SK-N-SH treated with all-trans-retinoic acid at 6 μM for 48 hours (cell line): ENCODE measurements around the gene AP2A2.

Experiments
- ATAC-seq: fragments of 200-7000 bp; cut with Tn5 transposase; 3 replicates; pipeline ENCODE4 v1.9.1; 2020; ENCODE audit warnings: mild to moderate bottlenecking, moderate library complexity
- ARNTL ChIP-seq: fragments of 450-650 bp; formaldehyde crosslinking; IDR thresholded peaks from 2 replicates; pipeline ENCODE4 v1.5.0; 2020; ENCODE audit warnings: low read depth, mild to moderate bottlenecking, moderate library complexity, borderline replicate concordance
- BACH2 ChIP-seq: fragments of 250-450 bp; sonication (Bioruptor Pico); IDR thresholded peaks from 2 replicates; pipeline ENCODE4 v1.9.0; 2021; ENCODE audit warnings: mild to moderate bottlenecking, borderline replicate concordance
- CREB5 ChIP-seq: fragments of 250-450 bp; sonication (Bioruptor Pico); IDR thresholded peaks from 2 replicates; pipeline ENCODE4 v1.5.1; 2020; ENCODE audit warnings: low read depth, mild to moderate bottlenecking, moderate library complexity
- CSDC2 ChIP-seq: fragments of 250-450 bp; sonication (Bioruptor Pico); IDR thresholded peaks from 2 replicates; pipeline ENCODE4 v1.5.0; 2020; ENCODE audit warnings: mild to moderate bottlenecking, moderate library complexity
- ESRRG ChIP-seq: fragments of 250-450 bp; sonication (Bioruptor Pico); IDR thresholded peaks from 2 replicates; pipeline ENCODE4 v1.6.1; 2021; ENCODE audit warnings: mild to moderate bottlenecking
- GLIS3 ChIP-seq: fragments of 250-450 bp; sonication (Bioruptor Pico); IDR thresholded peaks from 2 replicates; pipeline ENCODE4 v1.5.0; 2020; ENCODE audit warnings: mild to moderate bottlenecking, moderate library complexity
- ISL1 ChIP-seq: fragments of 250-450 bp; sonication (Bioruptor Pico); IDR thresholded peaks from 2 replicates; pipeline ENCODE4 v2.1.2; 2022; ENCODE audit warnings: mild to moderate bottlenecking, moderate library complexity
- PATZ1 ChIP-seq: fragments of 250-450 bp; sonication (Bioruptor Pico); IDR thresholded peaks from 2 replicates; pipeline ENCODE4 v1.8.0; 2020; ENCODE audit warnings: mild to moderate bottlenecking, moderate library complexity, borderline replicate concordance
- POU6F1 ChIP-seq: fragments of 250-450 bp; sonication (Bioruptor Pico); IDR thresholded peaks from 2 replicates; pipeline ENCODE4 v1.8.0; 2021; ENCODE audit warnings: low read depth, mild to moderate bottlenecking, moderate library complexity, borderline replicate concordance
- PPARA ChIP-seq: fragments of 250-450 bp; sonication (Bioruptor Pico); IDR thresholded peaks from 2 replicates; pipeline ENCODE4 v1.5.0; 2020; ENCODE audit warnings: mild to moderate bottlenecking, borderline replicate concordance
- SNAI2 ChIP-seq: fragments of 250-450 bp; sonication (Bioruptor Pico); IDR thresholded peaks from 2 replicates; pipeline ENCODE4 v1.5.0; 2020; ENCODE audit warnings: mild to moderate bottlenecking, moderate library complexity
- TOX ChIP-seq: fragments of 250-450 bp; sonication (Bioruptor Pico); IDR thresholded peaks from 2 replicates; pipeline ENCODE4 v1.8.0; 2021; ENCODE audit warnings: mild to moderate bottlenecking, moderate library complexity, borderline replicate concordance
- TSHZ2 ChIP-seq: fragments of 250-450 bp; sonication (Bioruptor Pico); IDR thresholded peaks from 2 replicates; pipeline ENCODE4 v1.5.0; 2020; ENCODE audit warnings: mild to moderate bottlenecking, moderate library complexity
- ZC3H10 ChIP-seq: fragments of 250-450 bp; sonication (Bioruptor Pico); IDR thresholded peaks from 2 replicates; pipeline ENCODE4 v1.5.1; 2021; ENCODE audit warnings: mild to moderate bottlenecking, moderate library complexity
- ZFP3 ChIP-seq: fragments of 250-450 bp; sonication (Bioruptor Pico); IDR thresholded peaks from 2 replicates; pipeline ENCODE4 v1.5.0; 2020; ENCODE audit warnings: mild to moderate bottlenecking, moderate library complexity
- ZFP30 ChIP-seq: fragments of 450-650 bp; formaldehyde crosslinking; IDR thresholded peaks from 2 replicates; pipeline ENCODE4 v1.5.0; 2022; ENCODE audit warnings: mild to moderate bottlenecking, moderate library complexity
- ZNF565 ChIP-seq: fragments of 450-650 bp; formaldehyde crosslinking; conservative IDR thresholded peaks from 2 replicates; pipeline ENCODE4 v1.5.0; 2020; ENCODE audit warnings: low read depth, mild to moderate bottlenecking, moderate library complexity

The AP2A2 gene

GRCh38 chr11:928786-929185, 3.1 kb downstream of the AP2A2 start (continued):
- TF ChIP-seq CREB5 (CRISPR knock-in tag) = no peak

- ATAC-seq = no peak
These were observed 3.7 kb downstream of the AP2A2 start for GRCh38 chr11:929405-929804.

GRCh38 chr11:931385-931784, 5.7 kb downstream of the AP2A2 start:
- ATAC-seq = no peak
- TF ChIP-seq CREB5 (CRISPR knock-in tag) (no peak), PPARA (CRISPR knock-in tag) (no peak), GLIS3 (CRISPR knock-in tag) (no peak), TSHZ2 (CRISPR knock-in tag) (no peak)
- TF ChIP-seq, all 23 proteins: peak for 0

More at GRCh38 chr11:929405-929804, 3.7 kb downstream of the AP2A2 start:
- TF ChIP-seq ZFP30 (CRISPR knock-in tag) (no peak), TSHZ2 (CRISPR knock-in tag) (no peak), ZFP3 (CRISPR knock-in tag) (no peak), CREB5 (CRISPR knock-in tag) (no peak), ISL1 (CRISPR knock-in tag) (no peak), SNAI2 (CRISPR knock-in tag) (no peak), PATZ1 (CRISPR knock-in tag) (no peak), ESRRG (CRISPR knock-in tag) (no peak), CSDC2 (CRISPR knock-in tag) (no peak), ZC3H10 (CRISPR knock-in tag) (no peak), POU6F1 (CRISPR knock-in tag) (no peak)

GRCh38 chr11:932435-932834, 6.8 kb downstream of the AP2A2 start:
- ATAC-seq = no peak
- TF ChIP-seq ZNF565 (CRISPR knock-in tag) (no peak), BACH2 (CRISPR knock-in tag) (no peak), ISL1 (CRISPR knock-in tag) (no peak), POU6F1 (CRISPR knock-in tag) (no peak), ARNTL (CRISPR knock-in tag) (no peak), TSHZ2 (CRISPR knock-in tag) (no peak), TOX (CRISPR knock-in tag) (no peak)
